SK-N-SH (cell line): ENCODE measurements around the gene BTBD18. TPM values are rescaled to one million over a fixed set of nuclear protein-coding genes. Genes with fewer than 3 reads are reported as not detected.
A peak's percentile ranks its signal among the peaks of the same experiment; 100 is the strongest.

Source experiments
- CTCF ChIA-PET: fragments of 300-600, 350-600 bp; formaldehyde crosslinking; extraction: SDS; loops from one replicate; lab custom pipeline; 2021; lab: Yijun Ruan, JAX
- POLR2A ChIA-PET: fragments of 350-600 bp; sonication (Branson Sonifier 250); formaldehyde crosslinking; extraction: SDS; loops from one replicate; lab custom pipeline; 2020; ENCODE audit warnings: antibody characterized with exemption, inconsistent platforms; lab: Yijun Ruan, JAX
- DNase-seq: peaks from one replicate; pipeline ENCODE4 v3.0.0; 2012
- H2AFZ ChIP-seq: fragments of 200-600 bp; sonication (generic); 2 replicates; pipeline ENCODE4 v1.8.1; 2016; ENCODE audit warnings: antibody characterized with exemption, mild to moderate bottlenecking, low read depth
- H3F3A ChIP-seq: fragments of 200-600 bp; sonication (generic); replicated peaks from 2 replicates; pipeline ENCODE3; 2016; ENCODE audit warnings: antibody characterized with exemption, mild to moderate bottlenecking; ENCODE audit not compliant: insufficient read depth
- H3K27ac ChIP-seq, 2 experiments: fragments of 200-500 bp in 1 of 2; fragments of 200-600 bp in 1 of 2; sonication (Bioruptor generic) in 1 of 2; sonication (generic), shearing (Covaris generic) in 1 of 2; 2 replicates each; pipeline versions ENCODE4 v1.5.1 to v1.6.1; 2014 to 2016; ENCODE audit warnings: low read depth in 2 of 2, inconsistent platforms in 1 of 2, low read length in 1 of 2, mild to moderate bottlenecking in 1 of 2, mixed read lengths in 1 of 2
- H3K27me3 ChIP-seq: fragments of 200-600 bp; sonication (generic), shearing (Covaris generic); 2 replicates; pipeline ENCODE4 v1.6.1; 2016; ENCODE audit warnings: mixed run types; ENCODE audit not compliant: insufficient read depth
- H3K36me3 ChIP-seq, 2 experiments: fragments of 200-500 bp in 1 of 2; fragments of 200-600 bp in 1 of 2; sonication (Bioruptor generic) in 1 of 2; sonication (generic) in 1 of 2; replicated peaks in 1 of 2; 2 replicates each; pipeline versions ENCODE3 to v1.5.1; 2014 to 2016; ENCODE audit warnings: low read length in 1 of 2, mild to moderate bottlenecking in 1 of 2; ENCODE audit not compliant: insufficient read depth in 2 of 2, control insufficient read depth in 1 of 2
- H3K4me1 ChIP-seq, 2 experiments: fragments of 200-500 bp in 1 of 2; fragments of 200-600 bp in 1 of 2; sonication (Bioruptor generic) in 1 of 2; sonication (generic), shearing (Covaris generic) in 1 of 2; 2 replicates each; pipeline versions ENCODE4 v1.5.1 to v1.6.1; 2014 to 2016; ENCODE audit warnings: low read depth in 1 of 2, low read length in 1 of 2, mixed run types in 1 of 2; ENCODE audit not compliant: insufficient read depth in 2 of 2, control insufficient read depth in 1 of 2
- H3K4me2 ChIP-seq: fragments of 200-600 bp; sonication (generic), shearing (Covaris generic); 2 replicates; pipeline ENCODE4 v1.6.1; 2017; ENCODE audit warnings: mixed run types
- H3K4me3 ChIP-seq, 2 experiments: fragments of 200-500 bp in 1 of 2; fragments of 200-600 bp in 1 of 2; sonication (Bioruptor generic) in 1 of 2; sonication (generic), shearing (Covaris generic) in 1 of 2; 2 replicates each; pipeline versions ENCODE4 v1.5.1 to v1.8.1; 2014 to 2016; ENCODE audit warnings: low read depth in 2 of 2, inconsistent platforms in 1 of 2, low read length in 1 of 2, mild to moderate bottlenecking in 1 of 2, mixed read lengths in 1 of 2, moderate library complexity in 1 of 2
- H3K79me2 ChIP-seq: fragments of 200-600 bp; sonication (generic); 2 replicates; pipeline ENCODE4 v1.8.1; 2017; ENCODE audit warnings: mild to moderate bottlenecking; ENCODE audit not compliant: insufficient read depth
- H3K9ac ChIP-seq: fragments of 200-600 bp; sonication (generic); 2 replicates; pipeline ENCODE4 v1.6.1; 2017; ENCODE audit warnings: mixed run types
- H3K9me2 ChIP-seq: fragments of 200-600 bp; sonication (generic); 2 replicates; pipeline ENCODE4 v1.6.1; 2017; ENCODE audit warnings: mixed run types
- H3K9me3 ChIP-seq: fragments of 200-600 bp; sonication (generic); 2 replicates; pipeline ENCODE4 v1.6.1; 2017; ENCODE audit warnings: mixed run types, mild to moderate bottlenecking, moderate library complexity
- H4K20me1 ChIP-seq: fragments of 200-600 bp; sonication (generic); 2 replicates; pipeline ENCODE4 v1.6.1; 2017; ENCODE audit warnings: mild to moderate bottlenecking, mixed run types; ENCODE audit not compliant: insufficient read depth
- CHD2 ChIP-seq: fragments of 150-350 bp; IDR thresholded peaks from 2 replicates; pipeline ENCODE4 v1.6.1; 2018; ENCODE audit warnings: low read length; ENCODE audit not compliant: partially characterized antibody
- CTCF ChIP-seq: fragments of 200-600 bp; sonication (generic); IDR thresholded peaks from 2 replicates; pipeline ENCODE4 v1.6.1; 2017; ENCODE audit warnings: antibody characterized with exemption, mild to moderate bottlenecking, moderate library complexity
- ELF1 ChIP-seq: IDR thresholded peaks from 2 replicates; pipeline ENCODE4 v1.4.0; 2012
- JUND ChIP-seq: IDR thresholded peaks from 2 replicates; pipeline ENCODE4 v1.4.0; 2012
- PBX3 ChIP-seq: IDR thresholded peaks from 2 replicates; pipeline ENCODE4; 2012
- TAF1 ChIP-seq: IDR thresholded peaks from 2 replicates; pipeline ENCODE4 v1.6.1; 2012; ENCODE audit warnings: low read depth, mild to moderate bottlenecking, low read length, moderate library complexity, borderline replicate concordance
- USF1 ChIP-seq: IDR thresholded peaks from 2 replicates; pipeline ENCODE4 v1.4.0; 2012; ENCODE audit warnings: low read depth, borderline replicate concordance
- USF2 ChIP-seq: fragments of 150-350 bp; IDR thresholded peaks from 2 replicates; pipeline ENCODE4 v1.6.1; 2017; ENCODE audit warnings: antibody characterized with exemption, low read length, low read depth, borderline replicate concordance
- WGBS: methylation state at CpG from one replicate; pipeline ENCODE4 v1.1.6; 2017; ENCODE audit warnings: low lambda C conversion rate; 5-methylcytosine and 5-hydroxymethylcytosine counted together
- polyA plus RNA-seq, 3 experiments: library from polyadenylated mRNA; depleted of rRNA; stranded (reverse); fragments of >200 nt; gene quantifications; 2 replicates each; pipeline ENCODE4 v1.2.3, GENCODE V29; 2012

BTBD18 gene
- polyA plus RNA-seq, 1 of the 3 experiments (the other 2 are of a cell fraction): not detected

- H3K36me3 ChIP-seq: peaks cover 0 to 7% of the 10 kb centered on the region in 2 experiments
- H3K9ac ChIP-seq: peak overlapping the region; percentile 95; the same call in 1 of the 2 replicates
- peak overlapping the region; percentile 63 to 73 for H3K4me3 ChIP-seq
- H3F3A ChIP-seq: peaks cover 5% of the 10 kb centered on the region
- no peak overlapping the region for H2AFZ ChIP-seq
- H3K4me1 ChIP-seq: peaks cover 5 to 17% of the 10 kb centered on the region in 2 experiments; a peak in 3 of 4 replicates
- ChIA-PET POLR2A (interaction anchor here (0.7 kb wide), 1 partner anchor 12 kb away, joined by 3 read pairs; no protein-coding TSS in a partner anchor), CTCF (interaction anchor here (1.7 to 10.0 kb wide), 3 partner anchors 14 to 196 kb away, joined by 6 to 116 read pairs (median 12); partner anchors contain the start of gene UBE2L6)
- 34% methylated on average over 2 of the region's 2 CpGs for WGBS
- TF ChIP-seq TAF1 (no peak), JUND (no peak)
- H3K27me3 ChIP-seq: no peaks in the 10 kb centered on the region
- peak overlapping the region in 1 of 2 experiments; percentile 5; a peak in 1 of 4 replicates for H3K27ac ChIP-seq
- DNase-seq: no peak
- peak overlapping the region; percentile 86 for H3K4me2 ChIP-seq
- no peaks in the 10 kb centered on the region for H3K9me3 ChIP-seq
- no peaks in the 10 kb centered on the region for H3K9me2 ChIP-seq
- H3K79me2 ChIP-seq: peaks cover 79% of the 10 kb centered on the region
- peaks cover 48% of the 10 kb centered on the region for H4K20me1 ChIP-seq
Measured at GRCh38 chr11:57764566-57764965, 12.9 kb upstream of the BTBD18 start.

GRCh38 chr11:57764021-57764420 lies 12.4 kb upstream of the BTBD18 start:
- H3F3A ChIP-seq: peaks cover 5% of the 10 kb centered on the region
- H3K27me3 ChIP-seq: no peaks in the 10 kb centered on the region
- H4K20me1 ChIP-seq: peaks cover 44% of the 10 kb centered on the region

More at GRCh38 chr11:57764021-57764420, 12.4 kb upstream of the BTBD18 start:
- POLR2A ChIA-PET: interaction anchor here (0.7 kb wide), 1 partner anchor 12 kb away, joined by 3 read pairs; no protein-coding TSS in a partner anchor
- DNase-seq: no peak
- peak overlapping the region; percentile 63 to 73 for H3K4me3 ChIP-seq
- H3K9ac ChIP-seq: peak overlapping the region; percentile 95; the same call in 1 of the 2 replicates
- CTCF ChIA-PET: interaction anchor here (1.0 to 10.0 kb wide), 6 partner anchors 13 to 306 kb away, joined by 3 to 116 read pairs (median 8); partner anchors contain the start of genes BTBD18 and UBE2L6
- 52% methylated on average over 4 of the region's 4 CpGs for WGBS
- H3K9me2 ChIP-seq: no peaks in the 10 kb centered on the region
- TF ChIP-seq USF2: no peak
- no peak for TF ChIP-seq PBX3
- TF ChIP-seq CTCF: no peak
- TF ChIP-seq ELF1: no peak
- no peak for TF ChIP-seq USF1
- TF ChIP-seq CHD2: no peak
- H2AFZ ChIP-seq: no peak overlapping the region
- H3K79me2 ChIP-seq: peaks cover 73% of the 10 kb centered on the region
- peak overlapping the region; percentile 24 to 96; a peak in 2 of 4 replicates for H3K27ac ChIP-seq
- H3K4me2 ChIP-seq: peak overlapping the region; percentile 86
- H3K4me1 ChIP-seq: peaks cover 5 to 17% of the 10 kb centered on the region in 2 experiments; a peak in 3 of 4 replicates
- no peaks in the 10 kb centered on the region for H3K9me3 ChIP-seq
- H3K36me3 ChIP-seq: peaks cover 0 to 7% of the 10 kb centered on the region in 2 experiments
